H54 (cell line): ENCODE measurements around the gene FRS3.

Experiments used
- DNase-seq: peaks from one replicate; pipeline ENCODE4 v3.0.0; 2011; ENCODE audit warnings: low spot score, mixed read lengths; ENCODE audit not compliant: insufficient read length
- FAIRE-seq: peaks from 3 replicates; lab custom pipeline; 2011; peaks lifted over from hg19 to GRCh38; lab: Jason Lieb, UNC
- POLR2A ChIP-seq: IDR thresholded peaks from 2 replicates; pipeline ENCODE4 v1.6.1; 2011; ENCODE audit warnings: low read depth, mild to moderate bottlenecking, low read length

The FRS3 gene

DNA sequence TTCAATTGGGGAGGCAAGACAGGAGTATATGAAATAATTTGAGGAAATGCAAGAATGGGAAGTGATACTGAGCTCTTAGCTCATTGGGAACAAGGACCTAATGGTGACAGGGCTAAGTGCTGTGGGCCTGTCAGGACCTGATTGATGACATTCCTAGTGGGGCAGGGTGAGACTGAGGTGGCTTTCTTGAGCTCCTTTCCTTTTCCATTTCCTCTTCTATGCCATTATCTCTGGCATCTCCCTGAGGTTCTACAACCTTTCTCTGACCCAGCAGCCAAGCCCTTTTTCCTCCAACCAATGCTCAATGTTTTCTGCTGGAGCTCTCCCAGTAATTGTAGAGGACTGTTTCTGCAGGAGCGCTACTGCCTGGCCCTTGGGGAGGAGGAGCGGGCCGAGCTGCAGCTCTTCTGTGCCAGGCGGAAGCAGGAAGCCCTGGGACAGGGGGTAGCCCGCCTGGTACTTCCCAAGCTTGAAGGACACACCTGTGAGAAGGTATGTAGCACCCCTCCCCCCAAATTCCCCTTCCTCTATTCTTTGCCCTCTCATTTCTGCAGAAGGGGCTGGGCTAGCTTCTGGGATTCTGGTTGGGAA lies 5.0 kb upstream of the FRS3 start:
- DNase-seq (no peak), FAIRE-seq (no peak)
- TF ChIP-seq POLR2A: no peak

DNA sequence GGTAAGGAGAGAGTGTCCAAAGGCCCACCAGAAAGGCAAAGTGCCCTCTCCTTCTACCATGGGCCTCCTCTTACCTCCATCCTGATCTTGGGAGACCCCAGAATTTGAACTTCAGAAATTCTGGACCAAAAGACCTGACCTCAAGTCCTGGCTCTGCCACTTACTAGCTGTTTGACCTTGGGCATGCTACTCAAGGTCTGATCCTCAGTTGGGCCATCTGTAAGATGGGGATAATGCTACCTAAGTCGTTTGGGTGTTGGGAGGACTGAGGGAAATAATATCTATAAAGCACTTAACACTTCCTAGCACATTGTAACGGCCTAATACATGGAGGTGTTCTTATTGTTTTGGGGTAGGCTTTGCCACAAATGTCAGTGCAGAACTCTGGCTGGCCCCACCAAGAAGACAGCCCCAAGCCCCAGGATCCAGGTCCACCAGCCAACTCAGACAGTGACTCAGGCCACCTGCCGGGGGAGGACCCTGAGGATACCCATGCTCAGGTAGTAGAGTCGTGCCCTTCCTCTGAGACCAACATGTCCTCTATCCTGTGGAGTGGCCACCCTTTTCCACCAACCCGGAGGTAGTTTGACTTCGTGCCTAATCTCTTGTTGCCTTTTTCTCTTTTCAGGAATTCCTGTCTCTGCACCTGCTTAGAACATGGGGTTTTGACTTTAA lies 3.5 kb upstream of the FRS3 start:
- no peak for TF ChIP-seq POLR2A
- FAIRE-seq (no peak), DNase-seq (no peak)

DNA sequence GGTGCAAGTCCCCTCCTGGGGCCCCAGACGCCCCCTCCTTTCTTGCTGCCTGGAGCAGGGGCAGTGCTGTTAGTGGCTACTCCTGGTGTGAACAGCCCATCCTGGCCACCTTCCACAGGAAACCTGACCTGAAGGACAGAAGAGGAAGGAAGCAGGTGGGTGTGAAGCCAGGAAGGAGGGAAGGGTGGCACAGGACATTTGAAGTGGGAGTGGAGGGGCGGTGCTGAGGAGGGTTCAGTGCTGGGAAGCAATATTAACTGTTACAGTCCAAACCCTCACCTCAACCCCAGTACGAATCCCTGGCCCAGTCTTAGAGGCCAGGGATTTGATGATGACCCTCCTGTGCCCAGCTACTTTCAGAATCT lies 1.6 kb upstream of the FRS3 start:
- no peak for DNase-seq
- no peak for TF ChIP-seq POLR2A
- FAIRE-seq: no peak

DNA sequence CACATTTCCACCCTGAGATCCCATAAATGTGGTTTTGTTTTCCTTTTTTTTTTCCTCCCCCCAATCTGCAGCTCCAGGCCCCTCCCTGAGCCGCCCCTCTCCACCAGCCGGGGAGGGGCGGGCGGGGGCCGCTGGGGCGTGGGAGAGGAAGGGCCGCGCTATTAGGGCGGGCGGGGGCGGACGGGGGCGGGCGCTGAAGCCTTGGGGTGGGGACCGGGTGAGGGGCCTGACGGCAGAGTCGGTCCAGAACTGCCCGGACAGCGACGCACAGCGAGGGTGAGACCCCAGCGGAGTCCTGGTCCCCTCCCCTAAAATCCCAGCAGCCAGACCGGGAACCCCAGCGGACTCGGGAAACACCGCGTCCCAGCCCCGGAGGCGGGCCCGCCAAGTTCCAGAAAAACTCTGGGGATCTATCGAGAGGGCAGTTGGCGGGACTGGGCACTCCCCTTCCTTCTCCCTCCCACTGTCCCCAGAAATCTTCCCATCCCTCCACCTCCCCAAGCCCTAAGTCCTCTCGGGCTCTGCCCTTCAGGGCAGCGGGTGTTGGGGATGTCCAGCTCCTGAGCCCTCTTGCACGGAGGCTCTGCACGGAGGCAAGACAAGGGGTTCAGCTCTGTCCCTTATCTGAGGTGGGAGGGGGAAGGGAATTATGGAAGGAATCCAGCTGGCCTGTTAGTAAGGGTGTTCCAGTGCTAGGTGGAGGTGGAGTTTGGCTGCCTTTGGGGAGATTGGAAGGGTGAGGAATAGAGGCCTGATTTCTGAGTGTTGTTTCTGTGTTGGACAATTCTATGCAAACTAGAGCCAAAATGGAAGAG lies 1.1 kb upstream of the FRS3 start, which contains the start of gene PRICKLE4:
TSS of gene PRICKLE4 (plus strand) at position 232 of the 815 bp plus-strand sequence. CDS start 2,692 bp downstream, outside the sequence.
- no peak for TF ChIP-seq POLR2A
- FAIRE-seq (no peak), DNase-seq (peak; percentile 80)

DNA sequence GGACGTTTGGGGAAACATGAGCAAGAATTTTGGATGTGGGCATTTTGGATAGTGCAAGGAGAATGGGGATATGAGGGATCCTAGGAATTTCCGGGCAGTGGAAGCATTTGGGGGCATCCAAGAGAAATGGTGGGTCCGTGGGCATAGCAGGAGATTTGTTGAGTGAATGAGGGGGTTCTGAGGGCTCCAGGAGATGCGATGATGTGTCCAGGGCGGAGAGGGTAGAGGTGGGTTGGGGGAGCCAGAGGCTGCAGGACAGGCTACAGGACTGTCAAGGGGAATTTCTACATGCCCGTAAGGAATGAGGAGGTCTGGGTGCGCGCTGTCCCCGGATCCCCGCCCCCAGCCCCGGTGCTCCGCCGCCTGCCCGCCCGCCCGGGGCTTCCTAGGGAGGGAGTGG lies 364 bp downstream of the FRS3 start:
- no peak for FAIRE-seq
- no peak for DNase-seq
- no peak for TF ChIP-seq POLR2A

DNA sequence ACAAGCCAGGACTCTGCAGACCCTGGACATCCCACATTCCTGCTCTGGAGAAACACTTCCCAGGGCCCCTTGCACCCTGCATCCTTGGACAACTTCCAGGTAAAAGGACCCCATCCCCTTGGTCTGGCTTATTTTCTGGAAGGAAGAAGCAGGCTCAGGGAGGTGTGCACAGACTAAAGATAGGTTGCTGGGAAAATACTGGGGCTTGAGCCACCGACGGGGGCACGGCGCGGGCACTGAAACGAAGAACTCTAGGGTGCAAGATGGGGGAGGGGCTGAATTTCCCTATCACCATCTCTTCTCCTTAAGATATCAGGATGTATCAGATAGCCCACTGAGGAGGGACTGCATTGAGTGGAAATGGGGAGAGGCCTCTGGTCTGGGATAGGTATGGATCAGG lies 805 bp downstream of the FRS3 start:
- DNase-seq (no peak), FAIRE-seq (no peak)
- no peak for TF ChIP-seq POLR2A

DNA sequence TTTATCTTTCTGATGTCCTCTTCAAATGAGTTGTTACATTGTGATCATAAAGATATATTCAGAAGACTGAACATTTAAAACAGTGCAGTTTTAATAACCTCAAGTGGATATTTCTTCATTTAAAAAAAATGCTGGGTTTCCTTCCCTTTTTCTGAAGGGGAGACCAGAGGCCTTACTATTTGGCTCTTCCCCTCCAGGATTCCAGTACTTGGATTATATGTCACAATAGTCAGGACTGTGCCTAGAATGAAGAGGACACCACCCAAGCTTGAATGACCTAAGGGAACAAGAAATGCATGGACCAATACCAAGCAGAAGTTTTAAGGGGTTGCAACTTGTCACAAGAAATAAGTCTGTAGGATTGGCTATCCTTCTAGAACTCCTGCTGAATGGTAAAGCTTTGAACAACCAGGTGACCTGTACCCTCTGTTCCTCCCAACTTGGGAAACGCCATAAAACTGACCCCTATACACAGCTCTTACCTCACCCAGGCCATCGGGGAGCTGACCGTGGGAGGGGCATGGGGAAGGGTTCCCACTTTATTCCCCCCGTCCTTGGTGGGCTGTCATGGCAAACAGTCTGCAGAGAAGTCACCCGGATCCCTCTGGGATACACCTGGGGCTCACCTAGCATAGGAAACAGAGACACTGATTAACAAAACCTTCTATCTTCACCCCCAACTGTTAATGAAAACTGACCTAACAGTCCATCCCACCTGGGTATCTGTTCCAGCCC lies 2.0 kb downstream of the FRS3 start:
- DNase-seq: no peak
- no peak for FAIRE-seq
- no peak for TF ChIP-seq POLR2A

DNA sequence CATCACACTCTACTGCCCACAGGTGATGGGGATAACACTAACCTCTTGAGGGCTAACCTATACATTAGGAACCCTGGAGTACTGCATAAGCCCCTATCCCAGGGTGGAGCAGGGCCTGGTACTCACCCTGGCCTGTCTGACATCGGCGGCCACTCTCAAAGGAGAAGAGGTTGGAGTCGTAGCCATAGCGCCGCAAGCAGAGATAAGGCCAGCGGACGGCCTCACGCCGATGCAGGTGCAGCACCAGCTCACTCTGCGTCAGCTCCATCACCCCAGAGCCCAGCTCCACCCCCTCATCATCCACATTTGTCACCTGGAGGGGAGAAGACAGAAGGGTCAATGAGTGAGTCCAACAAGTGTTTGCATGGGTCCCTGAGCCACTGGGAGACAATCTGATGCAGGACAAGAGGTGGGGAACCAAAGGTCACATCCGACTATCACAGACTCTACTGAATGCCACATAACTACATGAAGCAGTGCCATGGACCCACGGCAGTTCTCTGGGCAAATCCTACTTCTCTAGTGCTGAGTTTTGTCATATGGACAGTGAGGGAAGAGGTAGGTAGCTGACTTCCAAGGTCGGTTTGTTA lies 4.3 kb downstream of the FRS3 start:
- FAIRE-seq (no peak), DNase-seq (no peak)
- no peak for TF ChIP-seq POLR2A

DNA sequence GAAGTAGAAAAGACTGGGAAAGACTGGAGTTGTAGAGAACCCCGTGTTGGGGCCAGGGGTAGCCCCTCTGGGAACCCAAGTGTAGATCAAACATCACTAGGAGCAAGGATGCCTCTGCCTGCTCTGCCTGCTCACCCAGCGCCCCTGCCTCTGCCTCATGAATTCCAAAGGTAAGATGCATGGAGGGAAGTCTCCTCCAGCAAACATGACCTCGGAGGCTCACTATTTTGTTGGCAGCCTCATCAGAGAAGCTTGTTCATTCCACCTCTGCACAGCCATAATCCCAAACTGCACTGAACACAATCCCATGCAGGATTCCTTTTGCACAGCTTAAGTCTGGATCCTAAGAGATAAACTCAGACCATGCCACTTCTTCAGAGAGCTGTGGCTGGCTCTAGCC lies 4.9 kb downstream of the FRS3 start:
- no peak for FAIRE-seq
- DNase-seq: no peak
- no peak for TF ChIP-seq POLR2A

DNA sequence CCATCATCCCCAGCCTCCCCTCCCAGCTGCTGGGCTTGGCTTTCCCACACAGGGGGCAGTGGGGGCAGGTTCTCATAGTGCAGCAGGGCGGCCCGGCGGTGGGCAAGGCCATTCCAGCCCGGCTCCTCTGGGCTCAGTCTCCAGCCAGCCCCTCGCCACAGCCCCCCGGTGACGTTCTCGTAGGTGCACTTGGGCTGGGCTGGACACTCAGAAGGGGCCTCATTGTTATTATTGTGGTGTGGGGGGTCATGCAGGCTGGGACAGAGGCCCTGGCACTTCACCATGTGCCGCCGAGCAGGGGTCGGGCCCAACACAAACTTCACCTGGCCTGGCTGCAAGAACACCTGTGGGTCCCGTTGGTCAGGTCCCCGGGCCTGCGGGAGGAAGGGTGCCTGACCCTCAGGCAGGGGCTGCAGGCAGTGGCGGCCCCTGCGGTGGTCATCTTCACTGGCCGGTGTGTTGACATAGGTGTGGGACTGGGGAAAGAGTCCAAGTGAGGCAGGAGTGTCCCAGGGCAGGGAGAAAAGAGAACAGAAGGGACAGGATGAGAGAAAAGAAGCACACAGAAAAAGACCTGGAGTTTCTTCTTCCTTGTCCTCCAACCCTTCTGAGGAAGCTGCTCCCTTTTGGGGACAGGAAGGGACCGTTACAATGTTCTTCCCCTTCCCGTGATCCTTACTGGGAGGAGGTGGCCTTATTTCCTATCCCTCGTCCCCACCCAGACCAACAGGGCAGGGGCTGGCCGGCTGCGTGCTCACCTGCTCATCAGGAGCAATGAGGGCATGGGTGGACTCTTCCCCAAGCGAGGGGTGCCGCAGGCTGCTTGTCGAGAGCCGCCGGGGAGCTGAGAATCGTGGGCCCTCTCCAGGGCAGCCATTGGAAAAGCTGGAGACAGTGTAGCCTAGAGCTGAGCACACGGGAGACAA lies 8.4 kb downstream of the FRS3 start:
- TF ChIP-seq POLR2A: no peak
- no peak for FAIRE-seq
- DNase-seq: no peak

DNA sequence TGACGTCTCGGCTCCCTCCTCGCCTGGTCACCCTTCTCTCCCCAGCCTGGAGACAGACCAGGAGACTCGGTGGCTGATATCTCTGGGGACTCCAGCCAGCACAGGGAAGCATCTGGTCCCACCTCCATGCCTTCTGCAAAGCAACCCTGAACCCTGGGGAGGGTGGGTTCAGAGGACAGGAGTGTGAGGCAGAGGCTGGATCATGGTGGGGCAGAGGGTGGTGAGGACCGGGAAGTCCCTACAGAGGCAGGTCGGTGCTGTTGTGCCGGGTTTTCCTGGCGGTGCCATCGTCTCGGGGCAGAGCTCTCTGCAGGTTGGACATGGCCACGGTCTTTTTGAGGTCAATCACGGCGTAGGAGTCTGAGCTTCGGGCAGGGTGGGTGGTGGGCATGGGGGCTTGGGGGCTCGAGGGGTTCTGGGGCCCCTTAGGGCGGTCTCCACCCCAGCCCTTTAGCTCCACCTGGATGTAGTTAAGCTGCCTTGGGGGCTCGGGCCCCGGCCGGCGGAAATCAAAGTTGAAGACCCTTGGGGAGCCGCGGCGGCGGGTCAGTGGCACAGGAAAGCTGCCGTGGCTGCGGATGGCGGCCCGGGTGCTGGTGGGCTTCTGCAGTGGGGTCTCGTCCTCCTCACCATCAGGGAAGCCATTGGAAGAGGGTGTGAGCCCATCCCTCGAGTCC lies 9.2 kb downstream of the FRS3 start:
- no peak for DNase-seq
- FAIRE-seq: no peak
- no peak for TF ChIP-seq POLR2A

DNA sequence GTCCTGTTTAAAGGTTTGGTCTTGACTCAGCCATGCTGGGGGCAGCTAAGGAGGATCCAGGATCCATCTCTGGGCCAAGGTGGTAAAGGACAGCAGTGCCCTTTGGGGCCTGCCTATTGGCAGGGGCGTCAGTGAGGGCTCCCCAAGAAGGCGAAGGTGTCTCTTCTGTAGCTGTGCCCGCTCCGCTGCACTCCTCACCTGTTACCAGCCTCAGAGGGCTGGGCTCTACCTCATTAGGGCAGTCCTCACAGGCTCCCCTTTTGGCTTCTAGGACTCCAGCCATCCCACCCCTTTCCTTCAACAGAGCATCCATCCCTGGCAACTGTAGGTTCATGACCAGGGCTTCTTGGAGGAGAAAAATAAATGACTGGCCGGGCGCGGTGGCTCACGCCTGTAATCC lies 10.3 kb downstream of the FRS3 start:
- DNase-seq (no peak), FAIRE-seq (no peak)
- no peak for TF ChIP-seq POLR2A
